Activated effector memory CD4-positive, alpha-beta T cell treated with anti-CD3 and anti-CD28 coated beads, Interleukin-2, amount 50 U/mL, for 16 hours (primary cell): ENCODE data around the gene RORC.

Experiments
- DNase-seq: peaks from one replicate; pipeline ENCODE4 v3.0.0-alpha.2; 2020

RORC gene

GRCh38 chr1:151825751-151826660 is 5.6 kb downstream of the RORC start:
- peak; percentile 83 for DNase-seq

GRCh38 chr1:151825204-151825603 is 6.4 kb downstream of the RORC start:
- no peak for DNase-seq

- no peak for DNase-seq
Observed at GRCh38 chr1:151823175-151823574, 8.4 kb downstream of the RORC start.

- DNase-seq, result peak; percentile 87
Observed at GRCh38 chr1:151822404-151822803, 9.2 kb downstream of the RORC start.

- DNase-seq, result no peak
Observed at GRCh38 chr1:151820940-151821339, 10.7 kb downstream of the RORC start.

- no peak for DNase-seq
Observed at GRCh38 chr1:151819976-151820623, 11.5 kb downstream of the RORC start.

- no peak for DNase-seq
Observed at GRCh38 chr1:151819227-151819835, 12.3 kb downstream of the RORC start.

- no peak for DNase-seq
Observed at GRCh38 chr1:151817353-151817730, 14.3 kb downstream of the RORC start.

GRCh38 chr1:151816548-151817352 is 14.9 kb downstream of the RORC start:
- DNase-seq, result no peak

GRCh38 chr1:151815716-151816327 is 15.8 kb downstream of the RORC start:
- DNase-seq, result peak; percentile 79

GRCh38 chr1:151814971-151815545 is 16.5 kb downstream of the RORC start:
- DNase-seq, result no peak

- no peak for DNase-seq
Observed at GRCh38 chr1:151814426-151814825, 17.2 kb downstream of the RORC start.

GRCh38 chr1:151813271-151813977 is 18.2 kb downstream of the RORC start:
- no peak for DNase-seq

GRCh38 chr1:151811181-151811580 is 20.4 kb downstream of the RORC start:
- DNase-seq, result peak; percentile 12

GRCh38 chr1:151809985-151810556 is 21.5 kb downstream of the RORC start:
- DNase-seq, result no peak

- DNase-seq, result peak; percentile 6
Observed at GRCh38 chr1:151809290-151809984, 22.2 kb downstream of the RORC start.

GRCh38 chr1:151807766-151808165 is 23.8 kb downstream of the RORC start:
- DNase-seq, result no peak

- peak; percentile 34 for DNase-seq
Observed at GRCh38 chr1:151807131-151807530, 24.5 kb downstream of the RORC start.

- no peak for DNase-seq
Observed at GRCh38 chr1:151806170-151806569, 25.4 kb downstream of the RORC start.

- DNase-seq, result no peak
Observed at GRCh38 chr1:151805066-151805820, 26.4 kb downstream of the RORC start, which contains the start of gene LINGO4. LINGO4 (minus strand) TSS chr1:151805419; CDS start chr1:151802704, 2,715 bp downstream.
